GM19043 (cell line): ENCODE results near the gene CTTNBP2.

Source experiments
- ATAC-seq: cut with Tn5 transposase; IDR thresholded peaks from one replicate; pipeline ENCODE4 v1.9.1; 2021; ENCODE audit warnings: low read depth; ENCODE audit not compliant: unreplicated experiment

Gene CTTNBP2

GRCh38 chr7:117793976-117794375, 79.3 kb downstream of the CTTNBP2 start:
- no peak for ATAC-seq

GRCh38 chr7:117793521-117793920, 79.7 kb downstream of the CTTNBP2 start:
- no peak for ATAC-seq

GRCh38 chr7:117791877-117792780, 81.1 kb downstream of the CTTNBP2 start:
- peak; percentile 71 for ATAC-seq

GRCh38 chr7:117790731-117791130, 82.5 kb downstream of the CTTNBP2 start:
- ATAC-seq, result no peak

- ATAC-seq, result no peak
Measured at GRCh38 chr7:117790251-117790650, 83.0 kb downstream of the CTTNBP2 start.

- no peak for ATAC-seq
Measured at GRCh38 chr7:117785431-117785830, 87.8 kb downstream of the CTTNBP2 start.

- ATAC-seq, result no peak
Measured at GRCh38 chr7:117784315-117784714, 88.9 kb downstream of the CTTNBP2 start.

GRCh38 chr7:117782761-117783160, 90.5 kb downstream of the CTTNBP2 start:
- no peak for ATAC-seq

- ATAC-seq, result no peak
Measured at GRCh38 chr7:117781707-117782106, 91.5 kb downstream of the CTTNBP2 start.

- ATAC-seq, result peak; percentile 80
Measured at GRCh38 chr7:117780832-117781231, 92.4 kb downstream of the CTTNBP2 start.

- no peak for ATAC-seq
Measured at GRCh38 chr7:117777335-117778142, 95.7 kb downstream of the CTTNBP2 start.

GRCh38 chr7:117776224-117776623, 97.0 kb downstream of the CTTNBP2 start:
- peak; percentile 32 for ATAC-seq

GRCh38 chr7:117775801-117776200, 97.4 kb downstream of the CTTNBP2 start:
- ATAC-seq, result no peak

GRCh38 chr7:117774943-117775342, 98.3 kb downstream of the CTTNBP2 start:
- no peak for ATAC-seq

GRCh38 chr7:117772421-117772820, 100.8 kb downstream of the CTTNBP2 start:
- no peak for ATAC-seq

- no peak for ATAC-seq
Measured at GRCh38 chr7:117771756-117772155, 101.5 kb downstream of the CTTNBP2 start.

- peak; percentile 33 for ATAC-seq
Measured at GRCh38 chr7:117769085-117769484, 104.2 kb downstream of the CTTNBP2 start.

- ATAC-seq, result no peak
Measured at GRCh38 chr7:117767951-117768350, 105.3 kb downstream of the CTTNBP2 start.

- no peak for ATAC-seq
Measured at GRCh38 chr7:117766913-117767312, 106.3 kb downstream of the CTTNBP2 start.

- ATAC-seq, result no peak
Measured at GRCh38 chr7:117764031-117764430, 109.2 kb downstream of the CTTNBP2 start.

GRCh38 chr7:117762055-117762454, 111.2 kb downstream of the CTTNBP2 start:
- ATAC-seq, result no peak
